ENCODE data around the gene SPO11. TPM values are rescaled to one million over a fixed set of nuclear protein-coding genes. Genes with fewer than 3 reads are reported as not detected.

The SPO11 gene
- total and polyA plus RNA-seq, 10 of the 15 experiments (the other 5 are each of a cell fraction or from before 2014, with no cell fraction given) = not detected

- TF ChIP-seq ZNF622 (IDR thresholded peaks at IDR 0.05) = no peak
Measured at GRCh38 chr20:57287901-57288300, 41.7 kb upstream of the SPO11 start (continued).

GRCh38 chr20:57288651-57289277, 40.8 kb upstream of the SPO11 start:
- H3K36me3 ChIP-seq (ENCODE audit: control insufficient read depth in 2 of 2, insufficient read depth in 2 of 2, low read length in 1 of 2) = no peaks in the 10 kb centered on the region
- H3K4me3 ChIP-seq = no peak overlapping the region
- ATAC-seq = no peak
- H2AFZ ChIP-seq (ENCODE audit: control insufficient read depth, low read depth, low read length) = no peak overlapping the region
- in situ Hi-C loops (cut with MboI) (no loop called here), intact Hi-C loops (cut with micrococcal nuclease; ENCODE audit: unreplicated experiment) (no loop called here)
- POLR2A ChIA-PET = no interaction called here
- H4K20me1 ChIP-seq (ENCODE audit: control insufficient read depth, insufficient read depth) = no peaks in the 10 kb centered on the region
- no peak for TF ChIP-seq ZZZ3 (IDR thresholded peaks at IDR 0.05; ENCODE audit: control insufficient read depth, insufficient read length, low read depth)
- H3K4me1 ChIP-seq (ENCODE audit: control insufficient read depth, insufficient read depth, low read length) = no peaks in the 10 kb centered on the region
- CTCF ChIA-PET = no interaction called here
- no TSS peak for BruUV-seq (replicated peaks)
- H3K27me3 ChIP-seq (replicated peaks in 1 of 2; ENCODE audit: control insufficient read depth in 2 of 2, insufficient read depth in 2 of 2, low read length in 1 of 2) = peaks cover 4 to 18% of the 10 kb centered on the region in 2 experiments; a peak in 3 of 4 replicates
- RAD21 ChIA-PET (ENCODE audit: unreplicated experiment) = no interaction called here
- H3K9me3 ChIP-seq (replicated peaks; ENCODE audit: control insufficient read depth, insufficient read depth, low read length) = no peaks in the 10 kb centered on the region
- FAIRE-seq = no peak
- H3K79me2 ChIP-seq (ENCODE audit: control insufficient read depth, insufficient read depth, low read length) = no peaks in the 10 kb centered on the region
- WGBS (ENCODE audit: insufficient coverage, insufficient replicate concordance, low lambda C conversion rate, missing lambda C conversion rate) = 31% methylated on average over 16 of the region's 16 CpGs
- SMC1A ChIA-PET (ENCODE audit: uncharacterized antibody, unreplicated experiment) = no interaction called here
- H3K4me2 ChIP-seq (ENCODE audit: control insufficient read depth, insufficient read depth) = no peak overlapping the region
- no peak for DNase-seq (ENCODE audit: low read depth, low spot score)
- no peak overlapping the region for H3K27ac ChIP-seq (ENCODE audit: control insufficient read depth, insufficient read depth)
- no peak overlapping the region for H3K9ac ChIP-seq (ENCODE audit: control insufficient read depth, insufficient read depth, low read length)

GRCh38 chr20:57289391-57290177, 40.0 kb upstream of the SPO11 start:
- Histone ChIP-seq H3K36me3 (ENCODE audit: control insufficient read depth in 2 of 2, insufficient read depth in 2 of 2, low read length in 1 of 2) (no peaks in the 10 kb centered on the region), H3K4me1 (ENCODE audit: control insufficient read depth, insufficient read depth, low read length) (no peaks in the 10 kb centered on the region), H3K4me2 (ENCODE audit: control insufficient read depth, insufficient read depth) (no peak overlapping the region), H3K27ac (ENCODE audit: control insufficient read depth, insufficient read depth) (no peak overlapping the region), H3K27me3 (replicated peaks in 1 of 2; ENCODE audit: control insufficient read depth in 2 of 2, insufficient read depth in 2 of 2, low read length in 1 of 2) (peaks cover 6 to 15% of the 10 kb centered on the region in 2 experiments; a peak in 3 of 4 replicates), H3K79me2 (ENCODE audit: control insufficient read depth, insufficient read depth, low read length) (no peaks in the 10 kb centered on the region), H2AFZ (ENCODE audit: control insufficient read depth, low read depth, low read length) (no peak overlapping the region), H4K20me1 (ENCODE audit: control insufficient read depth, insufficient read depth) (no peaks in the 10 kb centered on the region), H3K9me3 (replicated peaks; ENCODE audit: control insufficient read depth, insufficient read depth, low read length) (no peaks in the 10 kb centered on the region), H3K9ac (ENCODE audit: control insufficient read depth, insufficient read depth, low read length) (no peak overlapping the region), H3K4me3 (no peak overlapping the region)
- ChIA-PET CTCF (no interaction called here), POLR2A (no interaction called here), RAD21 (ENCODE audit: unreplicated experiment) (no interaction called here), SMC1A (ENCODE audit: uncharacterized antibody, unreplicated experiment) (no interaction called here)
- WGBS (ENCODE audit: insufficient coverage, insufficient replicate concordance, low lambda C conversion rate, missing lambda C conversion rate) = under 1% methylated on average over 8 of the region's 8 CpGs
- no TSS peak for BruUV-seq (replicated peaks)
- in situ Hi-C loops (cut with MboI) = no loop called here
- ATAC-seq (no peak), DNase-seq (ENCODE audit: low read depth, low spot score) (no peak), FAIRE-seq (no peak)
- intact Hi-C loops (cut with micrococcal nuclease; ENCODE audit: unreplicated experiment) = no loop called here
- TF ChIP-seq RBBP5 (conservative IDR thresholded peaks at IDR 0.05) (no peak), ZBTB4 (CRISPR knock-in tag; IDR thresholded peaks at IDR 0.05) (no peak), YBX1 (IDR thresholded peaks at IDR 0.05) (no peak), SRF (IDR thresholded peaks at IDR 0.05; ENCODE audit: low read depth in 2 of 2, low read length in 2 of 2) (no peak), CBX3 (IDR thresholded peaks at IDR 0.05; ENCODE audit: borderline replicate concordance, low read depth) (no peak), IKZF1 (conservative IDR thresholded peaks at IDR 0.05) (no peak)

Data from GM12878 (cell line).